Naive thymus-derived CD4-positive, alpha-beta T cell (primary cell): ENCODE results near the gene WWTR1. TPM values are rescaled to one million over a fixed set of nuclear protein-coding genes. Genes with fewer than 3 reads are reported as not detected.

Source experiments
- ATAC-seq: fragments of 150-1000 bp; cut with Tn5 transposase; 2 replicates; pipeline ENCODE4 v1.10.0; 2021; ENCODE audit warnings: mild to moderate bottlenecking, moderate library complexity
- CTCF ChIA-PET: fragments of 350-600 bp; sonication (Branson Sonifier 250); formaldehyde crosslinking; loops from one replicate; lab custom pipeline; 2021; ENCODE audit warnings: antibody characterized with exemption; lab: Charles Lee
- POLR2A ChIA-PET: fragments of 350-600 bp; sonication (Branson Sonifier 250); formaldehyde crosslinking; loops from one replicate; lab custom pipeline; 2021; ENCODE audit warnings: antibody characterized with exemption, inconsistent platforms; lab: Charles Lee
- DNase-seq, 9 donors: peaks; one replicate each; pipeline versions ENCODE4 v3.0.0 to v3.0.0-alpha.2; 2020 to 2022; ENCODE audit warnings: mixed read lengths in 1 of 9
- H3K27ac ChIP-seq: one replicate; pipeline ENCODE4 v1.7.0; 2013; ENCODE audit warnings: mild to moderate bottlenecking, low read depth, low read length, moderate library complexity
- H3K27me3 ChIP-seq, 2 donors: one replicate each; pipeline ENCODE4 v1.7.0; 2013; ENCODE audit warnings: low read length in 2 of 2, mild to moderate bottlenecking in 2 of 2, moderate library complexity in 2 of 2; ENCODE audit not compliant: control insufficient read depth in 2 of 2, insufficient read depth in 2 of 2
- H3K36me3 ChIP-seq, 3 experiments: 1 replicate in 2 of 3; 2 replicates in 1 of 3; pipeline ENCODE4 v1.7.0; 2013; ENCODE audit warnings: low read length in 3 of 3, mild to moderate bottlenecking in 3 of 3, moderate library complexity in 1 of 3; ENCODE audit not compliant: insufficient read depth in 3 of 3, control insufficient read depth in 2 of 3
- H3K4me1 ChIP-seq, 2 donors: one replicate each; pipeline ENCODE4 v1.7.0; 2013; ENCODE audit warnings: low read length in 2 of 2, mild to moderate bottlenecking in 2 of 2, moderate library complexity in 1 of 2; ENCODE audit not compliant: control insufficient read depth in 2 of 2, insufficient read depth in 2 of 2
- H3K4me3 ChIP-seq: 2 replicates; pipeline ENCODE4 v1.7.0; 2013; ENCODE audit warnings: mild to moderate bottlenecking, low read length
- H3K9me3 ChIP-seq, 3 experiments: 1 replicate in 2 of 3; 2 replicates in 1 of 3; pipeline ENCODE4 v1.7.0; 2013; ENCODE audit warnings: low read length in 3 of 3; ENCODE audit not compliant: control insufficient read depth in 2 of 3
- H3K27ac Mint-ChIP-seq, 9 donors: one replicate each; pipeline ENCODE4 v1.8.0; 2020 to 2022; ENCODE audit warnings: mixed read lengths in 9 of 9, mild to moderate bottlenecking in 8 of 9, moderate library complexity in 5 of 9, inconsistent platforms in 2 of 9
- H3K27me3 Mint-ChIP-seq, 5 donors: one replicate each; pipeline ENCODE4 v1.8.0; 2021 to 2022; ENCODE audit warnings: mixed read lengths in 5 of 5, mild to moderate bottlenecking in 1 of 5
- H3K36me3 Mint-ChIP-seq, 5 donors: one replicate each; pipeline ENCODE4 v1.8.0; 2020 to 2022; ENCODE audit warnings: mixed read lengths in 5 of 5, mild to moderate bottlenecking in 3 of 5, inconsistent platforms in 1 of 5
- H3K4me1 Mint-ChIP-seq, 7 donors: one replicate each; pipeline ENCODE4 v1.8.0; 2020 to 2022; ENCODE audit warnings: mixed read lengths in 7 of 7, mild to moderate bottlenecking in 3 of 7, inconsistent platforms in 1 of 7
- H3K4me3 Mint-ChIP-seq, 10 donors: one replicate each; pipeline ENCODE4 v1.8.0; 2020 to 2022; ENCODE audit warnings: mild to moderate bottlenecking in 10 of 10, mixed read lengths in 10 of 10, moderate library complexity in 6 of 10, inconsistent platforms in 2 of 10
- H3K9me3 Mint-ChIP-seq, 11 donors: one replicate each; pipeline ENCODE4 v1.8.0; 2020 to 2022; ENCODE audit warnings: mixed read lengths in 11 of 11, mild to moderate bottlenecking in 4 of 11, inconsistent platforms in 1 of 11, moderate library complexity in 1 of 11
- intact Hi-C, 2 donors: fragments of 100-400 bp; cut with micrococcal nuclease; formaldehyde crosslinking; loops; one replicate each; pipeline ENCODE4 v1.15.1; 2023
- polyA plus RNA-seq, 2 donors: library from polyadenylated mRNA; unstranded; fragments of 300-500 nt; fragmentation: Illumina TruSeq; gene quantifications; one replicate each; pipeline ENCODE4 v1.2.3, GENCODE V29; 2021
- total RNA-seq, 6 experiments: library from RNA in 5 of 6; stranded (reverse) in 5 of 6; gene quantifications; 1 replicate in 5 of 6; 2 replicates in 1 of 6; pipeline ENCODE4 v1.2.3 and lab custom pipeline; 2021 to 2026

The WWTR1 gene
- total and polyA plus RNA-seq, 7 experiments from 2014 or later: 0.17 to 0.56 (median 0.31) TPM; not detected in 1

DNA sequence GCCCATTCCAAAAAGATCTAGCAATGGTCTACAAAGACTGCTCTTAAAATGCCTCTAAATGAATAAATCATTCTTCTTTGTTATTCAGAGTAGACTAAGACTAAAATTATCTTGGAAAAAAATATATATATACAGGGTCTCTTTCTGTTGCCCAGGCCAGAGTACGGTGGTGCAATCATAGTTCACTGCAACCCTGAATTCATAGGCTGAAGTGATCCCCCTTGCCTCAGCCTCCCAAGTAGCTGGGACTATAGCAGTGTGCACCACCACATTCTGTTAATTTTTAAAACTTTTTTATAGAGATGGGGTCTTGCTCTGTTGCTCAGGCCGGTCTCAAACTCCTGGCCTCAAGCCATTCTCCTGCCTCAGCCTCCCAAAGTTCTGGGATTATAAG is 18.7 kb downstream of the WWTR1 start:
- H3K27me3 ChIP-seq: no peaks in the 10 kb centered on the region
- Mint-ChIP-seq H3K27me3 (peaks cover 16 to 30% (median 20%) of the 10 kb centered on the region in 5 donors), H3K36me3 (peaks cover 0 to 1% (median 0%) of the 10 kb centered on the region in 5 donors), H3K27ac (no peak overlapping the region), H3K4me3 (no peak overlapping the region), H3K9me3 (peaks cover 0 to 2% (median 0%) of the 10 kb centered on the region in 11 donors), H3K4me1 (no peaks in the 10 kb centered on the region)
- no peaks in the 10 kb centered on the region for H3K4me1 ChIP-seq
- H3K9me3 ChIP-seq: no peaks in the 10 kb centered on the region
- POLR2A ChIA-PET: no interaction called here
- H3K27ac ChIP-seq: no peak overlapping the region
- intact Hi-C loops: no loop called here
- no peaks in the 10 kb centered on the region for H3K36me3 ChIP-seq
- DNase-seq: no peak
- ATAC-seq: no peak
- CTCF ChIA-PET: no interaction called here
- no peak overlapping the region for H3K4me3 ChIP-seq

GRCh38 chr3:149638228-149639092 is 19.4 kb downstream of the WWTR1 start:
- CTCF ChIA-PET: no interaction called here
- no peaks in the 10 kb centered on the region for H3K9me3 Mint-ChIP-seq
- no peak for ATAC-seq
- H3K9me3 ChIP-seq: no peaks in the 10 kb centered on the region
- H3K36me3 Mint-ChIP-seq: no peaks in the 10 kb centered on the region
- POLR2A ChIA-PET: no interaction called here
- no peak overlapping the region for H3K4me3 ChIP-seq
- intact Hi-C loops: no loop called here
- no peak overlapping the region for H3K27ac ChIP-seq
- H3K27me3 ChIP-seq: no peaks in the 10 kb centered on the region
- H3K27me3 Mint-ChIP-seq: peaks cover 23 to 33% (median 26%) of the 10 kb centered on the region in 5 donors
- DNase-seq: no peak
- H3K36me3 ChIP-seq: no peaks in the 10 kb centered on the region
- H3K4me3 Mint-ChIP-seq: no peak overlapping the region
- H3K27ac Mint-ChIP-seq: no peak overlapping the region
- no peaks in the 10 kb centered on the region for H3K4me1 ChIP-seq
- H3K4me1 Mint-ChIP-seq: no peaks in the 10 kb centered on the region

GRCh38 chr3:149635396-149635795 is 22.4 kb downstream of the WWTR1 start:
- Mint-ChIP-seq H3K4me3 (no peak overlapping the region), H3K9me3 (peaks cover 0 to 3% (median 0%) of the 10 kb centered on the region in 11 donors), H3K27ac (no peak overlapping the region), H3K36me3 (no peaks in the 10 kb centered on the region), H3K4me1 (no peaks in the 10 kb centered on the region), H3K27me3 (peaks cover 35 to 48% (median 42%) of the 10 kb centered on the region in 5 donors)
- H3K9me3 ChIP-seq: no peaks in the 10 kb centered on the region
- H3K4me1 ChIP-seq: no peaks in the 10 kb centered on the region
- POLR2A ChIA-PET: no interaction called here
- ATAC-seq (no peak), DNase-seq (no peak)
- H3K4me3 ChIP-seq: no peak overlapping the region
- no peak overlapping the region for H3K27ac ChIP-seq
- no peaks in the 10 kb centered on the region for H3K36me3 ChIP-seq
- H3K27me3 ChIP-seq: no peaks in the 10 kb centered on the region
- CTCF ChIA-PET: no interaction called here
- intact Hi-C loops: no loop called here

GRCh38 chr3:149634573-149634972 is 23.3 kb downstream of the WWTR1 start:
- intact Hi-C loops: no loop called here

DNA sequence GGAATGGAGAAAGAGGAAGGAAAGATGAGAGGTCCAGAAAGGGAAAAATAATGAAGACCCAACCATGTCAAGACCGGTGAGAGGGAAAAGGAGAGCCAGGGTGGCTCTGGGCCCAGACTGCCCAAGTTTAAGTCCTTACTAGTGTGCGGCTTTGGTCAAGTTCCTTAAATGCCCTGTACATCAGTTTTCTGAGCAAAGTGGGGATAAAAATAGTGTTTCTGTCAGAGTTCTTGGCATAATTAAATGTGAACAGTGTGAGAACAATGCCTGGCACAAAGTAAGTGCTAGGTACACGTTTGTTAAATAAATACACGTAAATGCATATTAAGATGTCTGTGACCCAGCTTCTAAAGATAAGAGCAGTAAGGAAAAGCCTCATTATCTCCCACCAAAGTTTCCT is 23.8 kb downstream of the WWTR1 start:
- Histone ChIP-seq H3K4me3 (no peak overlapping the region), H3K27me3 (no peaks in the 10 kb centered on the region), H3K27ac (no peak overlapping the region), H3K9me3 (no peaks in the 10 kb centered on the region), H3K36me3 (no peaks in the 10 kb centered on the region), H3K4me1 (no peaks in the 10 kb centered on the region)
- no peak overlapping the region for H3K4me3 Mint-ChIP-seq
- ATAC-seq (no peak), DNase-seq (no peak)
- H3K4me1 Mint-ChIP-seq: no peaks in the 10 kb centered on the region
- H3K27me3 Mint-ChIP-seq: peaks cover 35 to 47% (median 42%) of the 10 kb centered on the region in 5 donors
- CTCF ChIA-PET: no interaction called here
- no peaks in the 10 kb centered on the region for H3K36me3 Mint-ChIP-seq
- POLR2A ChIA-PET: no interaction called here
- H3K27ac Mint-ChIP-seq: no peak overlapping the region
- H3K9me3 Mint-ChIP-seq: peaks cover 0 to 3% (median 0%) of the 10 kb centered on the region in 11 donors
- intact Hi-C loops: no loop called here

More at GRCh38 chr3:149634573-149634972, 23.3 kb downstream of the WWTR1 start:
- ChIA-PET CTCF (no interaction called here), POLR2A (no interaction called here)
- H3K9me3 Mint-ChIP-seq: peaks cover 0 to 3% (median 0%) of the 10 kb centered on the region in 11 donors
- H3K9me3 ChIP-seq: no peaks in the 10 kb centered on the region
- H3K4me3 Mint-ChIP-seq: no peak overlapping the region
- DNase-seq (no peak), ATAC-seq (no peak)
- no peak overlapping the region for H3K4me3 ChIP-seq
- H3K4me1 Mint-ChIP-seq: no peaks in the 10 kb centered on the region
- H3K27me3 Mint-ChIP-seq: peaks cover 35 to 47% (median 42%) of the 10 kb centered on the region in 5 donors
- no peaks in the 10 kb centered on the region for H3K27me3 ChIP-seq
- no peaks in the 10 kb centered on the region for H3K4me1 ChIP-seq
- no peak overlapping the region for H3K27ac Mint-ChIP-seq
- H3K36me3 Mint-ChIP-seq: no peaks in the 10 kb centered on the region
- no peak overlapping the region for H3K27ac ChIP-seq
- no peaks in the 10 kb centered on the region for H3K36me3 ChIP-seq

GRCh38 chr3:149632225-149632624 is 25.6 kb downstream of the WWTR1 start:
- DNase-seq: no peak
- intact Hi-C loops: no loop called here
- Mint-ChIP-seq H3K4me3 (no peak overlapping the region), H3K9me3 (peaks cover 0 to 3% (median 0%) of the 10 kb centered on the region in 11 donors), H3K36me3 (no peaks in the 10 kb centered on the region), H3K27me3 (peaks cover 26 to 45% (median 35%) of the 10 kb centered on the region in 5 donors), H3K4me1 (no peaks in the 10 kb centered on the region), H3K27ac (no peak overlapping the region)
- no peaks in the 10 kb centered on the region for H3K4me1 ChIP-seq
- H3K27ac ChIP-seq: no peak overlapping the region
- no peaks in the 10 kb centered on the region for H3K27me3 ChIP-seq
- H3K36me3 ChIP-seq: no peaks in the 10 kb centered on the region
- POLR2A ChIA-PET: interaction anchor here (0.7 kb wide), 1 partner anchor 1938 kb away, joined by 3 read pairs; no protein-coding TSS in a partner anchor
- no peak overlapping the region for H3K4me3 ChIP-seq
- H3K9me3 ChIP-seq: no peaks in the 10 kb centered on the region
- CTCF ChIA-PET: no interaction called here
- no peak for ATAC-seq

DNA sequence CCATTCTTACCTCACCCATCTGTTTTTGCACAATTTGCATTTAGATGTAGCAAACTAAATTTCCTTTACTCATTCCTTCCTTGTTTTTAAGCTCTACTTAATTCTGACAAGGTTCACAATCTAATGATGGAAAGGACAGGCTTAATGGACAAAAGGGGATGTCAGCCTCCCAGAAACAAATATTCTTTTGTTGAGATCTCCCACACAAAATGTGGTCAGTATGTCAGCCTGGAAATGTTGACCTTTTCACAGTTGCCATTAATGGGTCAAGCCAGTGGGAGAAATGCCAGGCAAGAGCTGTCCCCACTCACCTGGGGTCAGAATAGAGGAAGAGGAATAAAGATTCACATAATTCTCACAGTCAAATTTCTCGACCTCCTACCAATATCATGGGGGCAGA is 27.0 kb downstream of the WWTR1 start:
- no peaks in the 10 kb centered on the region for H3K4me1 ChIP-seq
- H3K4me3 ChIP-seq: no peak overlapping the region
- H3K27me3 ChIP-seq: no peaks in the 10 kb centered on the region
- ChIA-PET POLR2A (no interaction called here), CTCF (no interaction called here)
- H3K27ac ChIP-seq: no peak overlapping the region
- H3K36me3 ChIP-seq: no peaks in the 10 kb centered on the region
- H3K27me3 Mint-ChIP-seq: peaks cover 32 to 50% (median 39%) of the 10 kb centered on the region in 5 donors
- H3K4me1 Mint-ChIP-seq: peaks cover 0 to 1% (median 0%) of the 10 kb centered on the region in 7 donors
- no peaks in the 10 kb centered on the region for H3K9me3 ChIP-seq
- no peak overlapping the region for H3K4me3 Mint-ChIP-seq
- intact Hi-C loops: no loop called here
- ATAC-seq (no peak), DNase-seq (no peak)
- peaks cover 0 to 6% (median 0%) of the 10 kb centered on the region in 11 donors for H3K9me3 Mint-ChIP-seq
- no peaks in the 10 kb centered on the region for H3K36me3 Mint-ChIP-seq
- no peak overlapping the region for H3K27ac Mint-ChIP-seq
